Sigmoid colon (tissue), 4 donors: ENCODE results near the gene SNX24.

ENCODE experiments used
- POLR2AphosphoS5 ChIP-seq, 4 donors: sonication (generic); formaldehyde crosslinking; IDR thresholded peaks; one replicate each; pipeline ENCODE4 v1.6.1; 2017; ENCODE audit warnings: antibody characterized with exemption in 4 of 4
- TF ChIP-seq, protein P1 (sequence below), 4 experiments: fragments of 450-650 bp in 3 of 4; fragments of 200-600 bp in 1 of 4; IDR thresholded peaks; one replicate each; pipeline ENCODE4 v1.5.1; 2016 to 2019; ENCODE audit warnings: antibody characterized with exemption in 4 of 4, mild to moderate bottlenecking in 3 of 4, moderate library complexity in 2 of 4

DNA sequence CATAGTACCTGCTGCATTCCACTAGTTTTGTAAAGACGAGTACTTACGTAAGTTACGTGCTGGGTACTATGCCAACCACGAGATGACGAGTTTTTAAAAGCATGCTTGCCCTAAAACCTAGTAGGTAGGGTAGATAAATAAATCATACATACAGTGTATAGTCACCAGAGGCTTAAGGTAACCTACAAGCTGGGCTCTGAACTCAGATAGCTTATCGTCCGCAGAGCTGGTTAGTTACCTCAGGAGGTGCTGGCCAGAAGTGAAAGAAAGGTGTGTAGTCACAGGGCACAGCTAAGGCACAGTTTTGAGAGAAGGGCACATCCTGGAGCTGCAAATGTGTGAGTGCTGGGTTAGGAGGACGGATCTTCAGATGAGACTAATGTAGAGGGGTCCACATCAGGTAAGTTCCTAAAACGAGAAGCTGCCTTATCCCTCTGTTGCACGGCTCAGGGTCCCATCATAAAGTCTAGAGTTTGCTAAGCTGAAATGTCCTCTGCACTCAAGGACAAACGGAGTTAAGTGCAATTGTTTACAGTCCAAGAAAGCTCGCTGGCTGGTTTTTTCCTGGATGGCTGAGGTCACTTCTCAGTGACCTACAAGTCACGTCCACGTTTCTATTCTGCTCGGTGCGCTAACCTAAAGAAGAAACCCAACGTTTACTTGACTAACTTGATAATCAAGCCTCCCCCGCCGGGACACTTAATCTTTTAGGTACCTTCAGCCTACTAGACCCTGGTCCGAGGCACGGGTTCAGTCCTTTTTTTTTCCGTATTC, 1.1 kb upstream of the SNX24 start:
- TF ChIP-seq, protein P1, sequence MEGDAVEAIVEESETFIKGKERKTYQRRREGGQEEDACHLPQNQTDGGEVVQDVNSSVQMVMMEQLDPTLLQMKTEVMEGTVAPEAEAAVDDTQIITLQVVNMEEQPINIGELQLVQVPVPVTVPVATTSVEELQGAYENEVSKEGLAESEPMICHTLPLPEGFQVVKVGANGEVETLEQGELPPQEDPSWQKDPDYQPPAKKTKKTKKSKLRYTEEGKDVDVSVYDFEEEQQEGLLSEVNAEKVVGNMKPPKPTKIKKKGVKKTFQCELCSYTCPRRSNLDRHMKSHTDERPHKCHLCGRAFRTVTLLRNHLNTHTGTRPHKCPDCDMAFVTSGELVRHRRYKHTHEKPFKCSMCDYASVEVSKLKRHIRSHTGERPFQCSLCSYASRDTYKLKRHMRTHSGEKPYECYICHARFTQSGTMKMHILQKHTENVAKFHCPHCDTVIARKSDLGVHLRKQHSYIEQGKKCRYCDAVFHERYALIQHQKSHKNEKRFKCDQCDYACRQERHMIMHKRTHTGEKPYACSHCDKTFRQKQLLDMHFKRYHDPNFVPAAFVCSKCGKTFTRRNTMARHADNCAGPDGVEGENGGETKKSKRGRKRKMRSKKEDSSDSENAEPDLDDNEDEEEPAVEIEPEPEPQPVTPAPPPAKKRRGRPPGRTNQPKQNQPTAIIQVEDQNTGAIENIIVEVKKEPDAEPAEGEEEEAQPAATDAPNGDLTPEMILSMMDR (IDR thresholded peaks at IDR 0.05) = no peak
- TF ChIP-seq POLR2AphosphoS5 (IDR thresholded peaks at IDR 0.05) = no peak
